Measurements from ENCODE around the gene MUC5B.
"Not testable (repeated sequence)": the region's sequence is repeated elsewhere in the genome, so short reads cannot be mapped to it uniquely, and the experiment has no call there.

Gene MUC5B

DNA sequence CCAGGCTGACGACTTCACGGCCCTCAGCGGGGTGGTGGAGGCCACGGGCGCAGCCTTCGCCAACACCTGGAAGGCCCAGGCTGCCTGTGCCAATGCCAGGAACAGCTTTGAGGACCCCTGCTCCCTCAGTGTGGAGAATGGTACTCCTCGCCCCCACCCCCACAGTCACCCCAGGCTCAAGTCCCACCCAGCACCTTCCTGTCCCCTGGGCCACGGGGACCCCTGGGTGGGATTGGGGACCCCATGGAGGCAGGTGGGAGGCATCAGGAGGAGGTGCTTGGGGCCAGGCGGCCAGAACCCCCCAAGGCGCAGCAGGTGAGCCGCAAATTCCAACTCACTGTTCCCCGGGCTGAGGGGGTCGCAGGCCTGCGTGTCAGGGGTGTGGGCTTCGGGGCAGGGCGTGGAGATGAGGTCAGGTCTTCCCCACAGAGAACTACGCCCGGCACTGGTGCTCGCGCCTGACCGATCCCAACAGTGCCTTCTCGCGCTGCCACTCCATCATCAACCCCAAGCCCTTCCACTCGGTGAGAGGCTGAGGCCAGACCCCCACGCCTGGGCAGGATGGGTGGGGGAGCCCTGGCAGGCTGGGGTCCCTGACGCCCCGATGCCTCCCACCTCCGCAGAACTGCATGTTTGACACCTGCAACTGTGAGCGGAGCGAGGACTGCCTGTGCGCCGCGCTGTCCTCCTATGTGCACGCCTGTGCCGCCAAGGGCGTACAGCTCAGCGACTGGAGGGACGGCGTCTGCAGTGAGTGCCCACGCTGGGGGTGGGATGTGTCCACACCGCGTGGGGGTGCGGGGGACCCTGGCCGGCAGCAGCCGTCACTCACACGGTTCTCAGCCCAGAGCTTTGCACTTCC, 9.4 kb downstream of the MUC5B start:
- DNase-seq (ENCODE audit: low spot score): no peak

DNA sequence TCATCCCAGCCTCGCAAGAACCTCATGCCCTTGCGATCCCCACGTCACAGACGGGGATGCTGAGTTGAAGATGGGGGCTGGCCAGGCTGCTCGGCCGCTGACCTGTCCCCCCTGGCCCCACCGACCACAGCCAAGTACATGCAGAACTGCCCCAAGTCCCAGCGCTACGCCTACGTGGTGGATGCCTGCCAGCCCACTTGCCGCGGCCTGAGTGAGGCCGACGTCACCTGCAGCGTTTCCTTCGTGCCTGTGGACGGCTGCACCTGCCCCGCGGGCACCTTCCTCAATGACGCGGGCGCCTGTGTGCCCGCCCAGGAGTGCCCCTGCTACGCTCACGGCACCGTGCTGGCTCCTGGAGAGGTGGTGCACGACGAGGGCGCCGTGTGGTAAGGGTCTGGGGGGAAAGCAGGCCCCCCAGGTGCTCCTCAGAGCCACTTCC, 10.0 kb downstream of the MUC5B start:
- no peak for DNase-seq (ENCODE audit: low spot score)

DNA sequence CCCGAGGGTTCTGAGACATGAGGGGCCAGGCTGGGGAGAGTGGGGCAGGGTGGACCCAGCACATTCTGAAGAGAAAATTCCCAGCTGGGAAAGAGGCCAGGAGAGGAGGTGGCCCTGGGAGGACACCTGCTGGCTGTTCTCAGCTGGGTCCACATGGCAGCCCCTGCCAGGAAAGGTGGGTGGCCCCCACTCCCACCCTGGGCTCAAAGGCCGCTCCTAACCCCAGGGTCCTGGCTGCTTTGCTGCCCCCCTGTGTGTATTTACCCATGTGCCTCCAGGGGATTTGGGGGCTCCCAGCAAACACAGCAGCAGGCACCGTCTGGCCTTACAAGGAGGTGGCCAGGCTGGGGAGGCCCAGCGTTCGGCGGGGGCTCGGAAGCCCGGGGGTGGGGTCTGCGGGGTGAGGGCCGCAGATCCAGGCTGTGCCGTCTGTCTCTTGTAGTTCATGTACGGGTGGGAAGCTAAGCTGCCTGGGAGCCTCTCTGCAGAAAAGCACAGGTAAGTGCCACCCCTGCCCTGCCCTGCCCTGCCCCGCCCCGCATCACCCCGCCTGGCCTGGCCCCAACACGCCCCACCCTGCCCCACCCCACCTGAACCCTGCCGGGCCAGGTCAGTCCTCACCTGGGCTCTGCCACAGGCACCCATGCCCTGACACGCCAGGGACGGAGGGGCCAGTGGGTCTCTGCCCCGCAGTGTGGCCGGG, 10.6 kb downstream of the MUC5B start:
- no peak for DNase-seq (ENCODE audit: low spot score)

DNA sequence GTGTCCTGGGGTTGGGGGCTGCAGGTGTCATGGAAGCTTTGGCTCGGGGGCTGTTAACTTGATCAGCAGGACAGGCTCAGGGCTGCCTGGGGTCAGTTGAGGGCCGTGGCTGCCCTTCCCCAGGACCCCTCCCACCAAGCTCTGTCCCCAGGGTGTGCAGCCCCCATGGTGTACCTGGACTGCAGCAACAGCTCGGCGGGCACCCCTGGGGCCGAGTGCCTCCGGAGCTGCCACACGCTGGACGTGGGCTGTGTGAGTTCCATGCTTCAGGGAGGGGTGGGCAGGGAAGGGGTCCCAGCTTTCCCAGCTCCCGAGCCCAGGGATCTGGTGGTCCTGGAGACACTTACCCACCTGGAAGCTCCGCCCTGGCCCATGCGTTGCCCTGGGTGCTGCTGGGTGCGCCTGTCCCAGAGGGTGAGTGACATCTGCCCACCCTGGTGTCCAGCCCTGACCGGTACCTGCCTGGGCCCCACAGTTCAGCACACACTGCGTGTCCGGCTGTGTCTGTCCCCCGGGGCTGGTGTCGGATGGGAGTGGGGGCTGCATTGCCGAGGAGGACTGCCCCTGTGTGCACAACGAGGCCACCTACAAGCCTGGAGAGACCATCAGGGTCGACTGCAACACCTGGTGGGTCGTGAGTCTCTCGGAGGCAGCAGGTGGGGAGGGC, 11.3 kb downstream of the MUC5B start:
- no peak for DNase-seq (ENCODE audit: low spot score)

DNA sequence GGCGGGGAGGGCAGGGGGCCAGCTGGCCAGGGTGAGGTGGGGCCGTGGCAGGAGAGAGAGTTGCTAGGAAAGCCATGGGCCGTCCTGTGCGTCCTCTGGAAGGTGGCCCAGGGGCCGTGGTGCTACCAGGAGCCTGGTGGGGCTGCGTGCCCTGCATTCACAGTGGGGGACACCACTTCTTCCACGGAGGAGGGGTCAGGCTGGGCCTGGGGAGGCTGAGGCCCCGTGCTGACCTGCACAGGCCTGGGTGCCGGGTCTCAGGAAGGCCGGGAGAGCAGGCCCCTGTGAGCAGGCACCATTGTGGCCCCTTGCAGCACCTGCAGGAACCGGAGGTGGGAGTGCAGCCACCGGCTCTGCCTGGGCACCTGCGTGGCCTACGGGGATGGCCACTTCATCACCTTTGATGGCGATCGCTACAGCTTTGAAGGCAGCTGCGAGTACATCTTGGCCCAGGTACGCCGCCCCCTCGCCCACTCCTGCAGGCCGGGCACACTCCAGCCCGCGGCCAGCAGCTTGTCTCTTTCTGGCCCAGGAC, 12.0 kb downstream of the MUC5B start:
- no peak for DNase-seq (ENCODE audit: low spot score)

DNA sequence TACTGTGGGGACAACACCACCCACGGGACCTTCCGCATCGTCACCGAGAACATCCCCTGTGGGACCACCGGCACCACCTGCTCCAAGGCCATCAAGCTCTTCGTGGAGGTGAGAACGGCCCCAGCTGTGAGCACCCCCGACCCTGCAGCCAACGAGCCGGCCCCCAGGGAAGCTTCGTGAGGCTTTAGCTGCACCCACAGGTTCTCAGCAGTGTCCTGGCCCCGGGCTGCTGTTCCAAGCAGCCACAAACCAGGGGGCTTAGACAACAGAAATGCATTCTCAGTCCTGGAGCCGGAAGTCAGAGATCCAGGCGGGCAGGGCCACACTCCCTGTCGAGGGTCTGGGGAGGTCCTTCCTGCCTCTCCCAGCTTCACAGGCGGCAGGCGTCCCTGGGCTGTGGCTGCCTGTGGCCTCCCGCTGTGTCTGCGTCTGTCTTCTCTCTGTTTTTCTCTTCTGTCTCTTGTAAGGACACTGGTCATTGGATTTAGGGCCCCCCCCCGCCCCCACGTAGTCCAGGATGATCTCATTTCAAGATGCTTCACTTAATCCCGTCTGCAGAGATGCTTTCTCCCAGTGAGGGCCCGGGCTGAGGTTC, 12.5 kb downstream of the MUC5B start:
- DNase-seq (ENCODE audit: low spot score): no peak

DNA sequence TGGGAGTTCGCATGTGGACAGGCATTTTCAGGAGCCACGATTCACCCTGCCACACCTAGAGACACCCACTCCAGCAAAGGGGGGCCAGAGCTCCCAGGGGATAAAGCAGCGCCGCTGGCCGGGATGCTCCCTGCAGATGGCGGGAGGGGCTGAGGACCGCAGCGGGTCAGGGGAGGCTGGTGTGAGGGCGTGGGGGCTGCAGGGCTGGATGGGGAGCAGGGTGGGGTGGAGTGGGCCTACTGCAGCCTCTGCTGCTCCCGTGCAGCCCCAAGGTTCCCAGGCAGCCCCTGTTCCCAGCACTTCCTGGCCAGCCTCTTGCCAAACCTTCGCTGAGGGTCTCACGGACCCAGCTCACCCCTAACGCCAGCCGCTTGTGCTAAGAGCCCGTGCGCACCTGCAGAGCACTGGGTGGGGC, 13.0 kb downstream of the MUC5B start:
- no peak for DNase-seq (ENCODE audit: low spot score)

DNA sequence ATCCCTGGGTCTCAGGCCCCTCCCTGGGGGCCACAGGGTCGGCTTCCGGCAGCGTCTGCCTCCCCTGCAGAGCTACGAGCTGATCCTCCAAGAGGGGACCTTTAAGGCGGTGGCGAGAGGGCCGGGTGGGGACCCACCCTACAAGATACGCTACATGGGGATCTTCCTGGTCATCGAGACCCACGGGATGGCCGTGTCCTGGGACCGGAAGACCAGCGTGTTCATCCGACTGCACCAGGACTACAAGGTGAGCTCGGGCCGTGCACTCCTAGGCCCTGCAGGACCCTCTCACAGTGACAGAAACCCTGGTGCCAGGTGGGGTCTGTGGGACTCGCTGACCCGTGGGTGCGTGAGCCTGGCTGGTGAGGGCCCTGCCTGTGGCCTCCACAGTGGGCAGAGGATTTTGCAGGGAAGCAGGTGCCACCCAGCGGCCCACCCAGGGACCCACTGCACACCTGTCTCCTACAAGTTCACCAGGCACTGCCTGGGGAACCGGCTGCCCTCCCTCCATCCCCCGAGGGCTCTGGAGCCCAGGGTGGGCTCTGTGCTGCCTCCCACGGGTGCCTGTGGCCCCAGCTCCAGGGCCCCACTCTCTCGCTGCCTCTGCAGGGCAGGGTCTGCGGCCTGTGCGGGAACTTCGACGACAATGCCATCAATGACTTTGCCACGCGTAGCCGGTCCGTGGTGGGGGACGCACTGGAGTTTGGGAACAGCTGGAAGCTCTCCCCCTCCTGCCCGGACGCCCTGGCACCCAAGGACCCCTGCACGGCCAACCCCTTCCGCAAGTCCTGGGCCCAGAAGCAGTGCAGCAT, 13.7 kb downstream of the MUC5B start:
- no peak for DNase-seq (ENCODE audit: low spot score)

DNA sequence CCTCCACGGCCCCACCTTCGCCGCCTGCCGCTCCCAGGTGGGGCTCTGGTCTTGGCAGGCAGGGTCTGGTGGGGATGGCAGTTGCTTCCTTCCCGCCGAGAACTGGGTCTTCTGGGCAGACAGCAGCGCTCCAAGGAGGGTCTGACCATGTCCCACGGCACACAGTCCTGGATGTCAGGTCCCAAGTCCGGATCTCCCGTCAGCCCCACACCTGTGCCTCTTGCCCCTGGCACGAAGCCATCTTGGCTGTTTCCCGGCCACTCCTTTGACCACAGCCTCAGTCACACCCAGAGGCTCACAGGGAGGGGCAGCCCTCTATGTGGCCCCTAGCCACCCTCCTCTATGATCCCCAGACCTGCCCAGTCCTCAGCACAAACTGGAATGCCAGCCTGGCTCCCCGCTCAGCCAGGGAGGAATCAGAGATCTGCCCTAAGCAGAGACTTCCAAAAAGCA, 14.3 kb downstream of the MUC5B start:
- DNase-seq (ENCODE audit: low spot score): no peak

DNA sequence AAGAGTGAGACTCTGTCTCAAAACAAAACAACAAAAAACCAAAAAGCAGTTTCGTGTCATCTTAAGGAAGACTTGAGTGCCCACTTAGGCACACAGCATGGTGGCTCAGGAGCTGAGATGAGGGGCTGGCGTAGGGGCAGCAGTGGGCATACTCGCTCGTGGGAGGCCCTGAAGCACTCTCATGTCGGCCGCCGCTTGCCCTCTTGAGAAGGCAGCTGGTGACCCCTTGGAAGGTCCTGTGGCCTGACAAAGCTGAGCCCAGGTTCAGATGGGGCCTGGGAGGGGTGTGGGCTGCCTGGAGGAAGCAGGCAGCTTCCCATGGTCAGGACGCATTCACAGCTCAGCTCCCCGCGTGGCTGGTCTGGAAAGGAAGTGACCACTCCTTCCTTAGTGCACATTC, 15.0 kb downstream of the MUC5B start:
- DNase-seq (ENCODE audit: low spot score): no peak

DNA sequence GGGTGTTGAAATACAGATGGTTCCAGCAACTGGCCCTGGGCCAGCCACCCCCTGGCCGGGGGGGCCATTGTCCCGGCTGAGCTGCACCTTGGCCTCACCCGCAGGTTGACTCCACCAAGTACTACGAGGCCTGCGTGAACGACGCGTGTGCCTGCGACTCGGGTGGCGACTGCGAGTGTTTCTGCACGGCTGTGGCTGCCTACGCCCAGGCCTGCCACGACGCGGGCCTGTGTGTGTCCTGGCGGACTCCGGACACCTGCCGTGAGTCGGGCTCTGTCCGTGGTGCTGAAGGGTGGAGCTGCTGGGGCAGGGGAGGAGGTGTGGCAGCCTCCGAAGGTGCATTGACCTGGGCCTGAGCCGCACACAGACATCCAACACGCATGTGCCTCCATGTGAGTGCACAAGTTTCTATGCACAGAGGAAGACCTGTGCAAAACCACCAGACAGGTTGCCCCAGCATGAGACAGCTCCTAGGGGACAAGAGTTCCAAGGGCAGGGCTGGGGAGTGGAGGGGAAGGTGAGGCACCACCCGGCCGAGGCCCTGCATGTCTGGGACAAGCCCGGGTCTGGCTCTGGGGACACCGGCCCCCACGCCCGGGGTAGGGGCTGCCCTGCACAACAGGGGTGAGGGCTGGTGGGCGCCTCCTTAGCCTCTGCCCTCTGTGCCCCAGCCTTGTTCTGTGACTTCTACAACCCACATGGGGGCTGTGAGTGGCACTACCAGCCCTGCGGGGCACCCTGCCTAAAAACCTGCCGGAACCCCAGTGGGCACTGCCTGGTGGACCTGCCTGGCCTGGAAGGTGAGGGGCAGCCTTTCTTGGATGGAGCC, 16.1 kb downstream of the MUC5B start:
- no peak for DNase-seq (ENCODE audit: low spot score)

DNA sequence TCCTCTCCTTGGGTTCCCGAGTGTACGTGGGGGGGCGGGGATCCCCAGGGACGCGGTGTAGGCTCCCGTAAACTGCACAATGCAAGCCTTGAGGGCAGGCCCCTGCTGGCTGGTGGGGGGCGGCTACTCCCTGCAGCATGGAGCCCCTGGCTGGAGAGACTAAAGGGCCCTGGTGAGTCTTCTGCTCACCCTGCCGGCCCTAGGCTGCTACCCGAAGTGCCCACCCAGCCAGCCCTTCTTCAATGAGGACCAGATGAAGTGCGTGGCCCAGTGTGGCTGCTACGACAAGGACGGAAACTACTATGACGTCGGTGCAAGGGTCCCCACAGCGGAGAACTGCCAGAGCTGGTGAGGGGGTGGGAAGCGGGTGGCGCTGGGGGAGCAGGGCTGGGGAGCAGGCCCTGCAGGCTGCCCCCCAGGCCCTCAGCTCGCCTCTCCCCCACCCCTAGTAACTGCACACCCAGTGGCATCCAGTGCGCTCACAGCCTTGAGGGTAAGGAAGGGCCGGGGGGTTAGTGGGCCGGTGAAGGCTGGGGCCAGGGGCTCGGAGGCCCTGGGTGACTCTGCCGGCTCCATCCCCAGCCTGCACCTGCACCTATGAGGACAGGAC, 16.8 kb downstream of the MUC5B start:
- no peak for DNase-seq (ENCODE audit: low spot score)

DNA sequence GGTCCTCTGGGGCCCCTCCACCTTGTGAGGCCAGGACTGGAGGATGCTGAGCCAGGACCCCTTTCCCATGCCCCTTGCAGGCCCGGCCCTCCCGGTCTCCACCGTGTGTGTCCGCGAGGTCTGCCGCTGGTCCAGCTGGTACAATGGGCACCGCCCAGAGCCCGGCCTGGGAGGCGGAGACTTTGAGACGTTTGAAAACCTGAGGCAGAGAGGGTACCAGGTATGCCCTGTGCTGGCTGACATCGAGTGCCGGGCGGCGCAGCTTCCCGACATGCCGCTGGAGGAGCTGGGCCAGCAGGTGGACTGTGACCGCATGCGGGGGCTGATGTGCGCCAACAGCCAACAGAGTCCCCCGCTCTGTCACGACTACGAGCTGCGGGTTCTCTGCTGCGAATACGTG, 17.9 kb downstream of the MUC5B start:
- no peak for DNase-seq (ENCODE audit: low spot score)

DNA sequence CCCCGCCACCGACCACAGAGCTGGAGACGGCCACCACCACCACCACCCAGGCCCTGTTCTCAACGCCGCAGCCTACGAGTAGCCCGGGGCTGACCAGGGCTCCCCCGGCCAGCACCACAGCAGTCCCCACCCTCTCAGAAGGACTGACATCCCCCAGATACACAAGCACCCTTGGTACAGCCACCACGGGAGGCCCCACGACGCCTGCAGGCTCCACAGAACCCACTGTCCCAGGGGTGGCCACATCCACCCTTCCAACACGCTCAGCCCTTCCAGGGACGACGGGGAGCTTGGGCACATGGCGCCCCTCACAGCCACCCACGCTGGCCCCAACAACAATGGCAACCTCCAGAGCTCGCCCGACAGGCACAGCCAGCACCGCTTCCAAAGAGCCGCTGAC, 18.8 kb downstream of the MUC5B start:
- no peak for DNase-seq (ENCODE audit: low spot score)

DNA sequence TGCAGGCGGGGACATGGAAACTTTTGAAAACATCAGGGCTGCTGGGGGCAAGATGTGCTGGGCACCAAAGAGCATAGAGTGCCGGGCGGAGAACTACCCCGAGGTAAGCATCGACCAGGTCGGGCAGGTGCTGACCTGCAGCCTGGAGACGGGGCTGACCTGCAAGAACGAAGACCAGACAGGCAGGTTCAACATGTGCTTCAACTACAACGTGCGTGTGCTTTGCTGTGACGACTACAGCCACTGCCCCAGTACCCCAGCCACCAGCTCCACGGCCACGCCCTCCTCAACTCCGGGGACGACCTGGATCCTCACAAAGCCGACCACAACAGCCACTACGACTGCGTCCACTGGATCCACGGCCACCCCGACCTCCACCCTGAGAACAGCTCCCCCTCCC, 19.4 kb downstream of the MUC5B start:
- DNase-seq (ENCODE audit: low spot score): no peak

DNA sequence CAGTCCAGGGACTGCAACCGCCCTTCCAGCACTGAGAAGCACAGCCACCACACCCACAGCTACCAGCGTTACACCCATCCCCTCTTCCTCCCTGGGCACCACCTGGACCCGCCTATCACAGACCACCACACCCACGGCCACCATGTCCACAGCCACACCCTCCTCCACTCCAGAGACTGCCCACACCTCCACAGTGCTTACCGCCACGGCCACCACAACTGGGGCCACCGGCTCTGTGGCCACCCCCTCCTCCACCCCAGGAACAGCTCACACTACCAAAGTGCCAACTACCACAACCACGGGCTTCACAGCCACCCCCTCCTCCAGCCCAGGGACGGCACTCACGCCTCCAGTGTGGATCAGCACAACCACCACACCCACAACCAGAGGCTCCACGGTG, 19.9 kb downstream of the MUC5B start:
- not testable (repeated sequence) for DNase-seq (ENCODE audit: low spot score)

DNA sequence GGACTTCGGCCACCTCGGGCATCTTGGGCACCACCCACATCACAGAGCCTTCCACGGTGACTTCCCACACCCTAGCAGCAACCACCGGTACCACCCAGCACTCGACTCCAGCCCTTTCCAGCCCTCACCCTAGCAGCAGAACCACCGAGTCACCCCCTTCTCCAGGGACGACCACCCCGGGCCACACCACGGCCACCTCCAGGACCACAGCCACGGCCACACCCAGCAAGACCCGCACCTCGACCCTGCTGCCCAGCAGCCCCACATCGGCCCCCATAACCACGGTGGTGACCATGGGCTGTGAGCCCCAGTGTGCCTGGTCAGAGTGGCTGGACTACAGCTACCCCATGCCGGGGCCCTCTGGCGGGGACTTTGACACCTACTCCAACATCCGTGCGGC, 20.7 kb downstream of the MUC5B start:
- not testable (repeated sequence) for DNase-seq (ENCODE audit: low spot score)

DNA sequence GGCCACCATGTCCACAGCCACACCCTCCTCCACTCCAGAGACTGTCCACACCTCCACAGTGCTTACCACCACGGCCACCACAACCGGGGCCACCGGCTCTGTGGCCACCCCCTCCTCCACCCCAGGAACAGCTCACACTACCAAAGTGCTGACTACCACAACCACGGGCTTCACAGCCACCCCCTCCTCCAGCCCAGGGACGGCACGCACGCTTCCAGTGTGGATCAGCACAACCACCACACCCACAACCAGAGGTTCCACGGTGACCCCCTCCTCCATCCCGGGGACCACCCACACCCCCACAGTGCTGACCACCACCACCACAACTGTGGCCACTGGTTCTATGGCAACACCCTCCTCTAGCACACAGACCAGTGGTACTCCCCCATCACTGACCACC, 21.7 kb downstream of the MUC5B start:
- not testable (repeated sequence) for DNase-seq (ENCODE audit: low spot score)

DNA sequence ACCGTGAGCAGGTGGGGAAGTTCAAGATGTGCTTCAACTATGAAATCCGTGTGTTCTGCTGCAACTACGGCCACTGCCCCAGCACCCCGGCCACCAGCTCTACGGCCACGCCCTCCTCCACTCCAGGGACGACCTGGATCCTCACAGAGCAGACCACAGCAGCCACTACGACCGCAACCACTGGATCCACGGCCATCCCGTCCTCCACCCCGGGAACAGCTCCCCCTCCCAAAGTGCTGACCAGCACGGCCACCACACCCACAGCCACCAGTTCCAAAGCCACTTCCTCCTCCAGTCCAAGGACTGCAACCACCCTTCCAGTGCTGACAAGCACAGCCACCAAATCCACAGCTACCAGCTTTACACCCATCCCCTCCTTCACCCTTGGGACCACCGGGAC, 22.9 kb downstream of the MUC5B start:
- not testable (repeated sequence) for DNase-seq (ENCODE audit: low spot score)

DNA sequence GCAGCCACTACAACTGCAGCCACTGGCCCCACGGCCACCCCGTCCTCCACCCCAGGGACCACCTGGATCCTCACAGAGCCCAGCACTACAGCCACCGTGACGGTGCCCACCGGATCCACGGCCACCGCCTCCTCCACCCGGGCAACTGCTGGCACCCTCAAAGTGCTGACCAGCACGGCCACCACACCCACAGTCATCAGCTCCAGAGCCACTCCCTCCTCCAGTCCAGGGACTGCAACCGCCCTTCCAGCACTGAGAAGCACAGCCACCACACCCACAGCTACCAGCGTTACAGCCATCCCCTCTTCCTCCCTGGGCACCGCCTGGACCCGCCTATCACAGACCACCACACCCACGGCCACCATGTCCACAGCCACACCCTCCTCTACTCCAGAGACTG, 23.4 kb downstream of the MUC5B start:
- not testable (repeated sequence) for DNase-seq (ENCODE audit: low spot score)
